Measurements from ENCODE around the gene TXNRD2. TPM values are rescaled to one million over a fixed set of nuclear protein-coding genes. Genes with fewer than 3 reads are reported as not detected.

TXNRD2 gene
- total RNA-seq, 2 experiments from 2014 or later: 24.7 to 28.9 TPM

- H4K20me1 ChIP-seq (ENCODE audit: insufficient read depth, low read length): no peaks in the 10 kb centered on the region
- no peaks in the 10 kb centered on the region for H3K9me3 ChIP-seq (ENCODE audit: low read length)
- DNase-seq (ENCODE audit: low spot score): peak; percentile 90
- H3K79me2 ChIP-seq (ENCODE audit: insufficient read depth, low read depth, low read length): peaks cover 31% of the 10 kb centered on the region
- H3K4me2 ChIP-seq (ENCODE audit: low read length): peak overlapping the region; percentile 73
- intact Hi-C loops (cut with micrococcal nuclease; ENCODE audit: unreplicated experiment): loop anchor here (2.0 kb wide), 1 partner anchor 56 kb away; no protein-coding TSS in a partner anchor
- TF ChIP-seq CTCF (conservative IDR thresholded peaks at IDR 0.05; ENCODE audit: low read length) (no peak), EZH2phosphoT487 (IDR thresholded peaks at IDR 0.05; ENCODE audit: borderline replicate concordance, low read depth, low read length) (no peak)
- peaks cover 69% of the 10 kb centered on the region for H3K4me1 ChIP-seq (ENCODE audit: insufficient read depth, low read length, poor library complexity, severe bottlenecking)
- ChIA-PET CTCF (ENCODE audit: unreplicated experiment) (interaction anchor here (1.1 to 2.1 kb wide), 4 partner anchors 10 to 156 kb away, joined by 3 to 7 read pairs (median 6); no protein-coding TSS in a partner anchor), POLR2A (interaction anchor here (0.8 to 2.2 kb wide), 4 partner anchors 10 to 113 kb away, joined by 3 to 9 read pairs (median 4); partner anchors contain the start of genes GNB1L and RTL10)
- peak overlapping the region; percentile 8; the same call in 1 of the 2 replicates for H2AFZ ChIP-seq (ENCODE audit: low read length)
- H3K9me2 ChIP-seq (ENCODE audit: insufficient read depth, low read length): no peaks in the 10 kb centered on the region
- H3K27ac ChIP-seq (ENCODE audit: low read depth, low read length, poor library complexity, severe bottlenecking): peak overlapping the region; percentile 91
- no peaks in the 10 kb centered on the region for H3K36me3 ChIP-seq (ENCODE audit: insufficient read depth, low read length)
- BruUV-seq (replicated peaks): TSS peak; percentile 63
- H3K4me3 ChIP-seq (ENCODE audit: low read depth, low read length, poor library complexity, severe bottlenecking): peak overlapping the region; percentile 45
These were observed 54.9 kb downstream of the TXNRD2 start for GRCh38 chr22:19886605-19887255.

- TF ChIP-seq EZH2phosphoT487 (IDR thresholded peaks at IDR 0.05; ENCODE audit: borderline replicate concordance, low read depth, low read length) (no peak), CTCF (conservative IDR thresholded peaks at IDR 0.05; ENCODE audit: low read length) (no peak)
- intact Hi-C loops (cut with micrococcal nuclease; ENCODE audit: unreplicated experiment): loop anchor here (2.0 kb wide), 1 partner anchor 57 kb away; no protein-coding TSS in a partner anchor
- Histone ChIP-seq H3K4me1 (ENCODE audit: insufficient read depth, low read length, poor library complexity, severe bottlenecking) (peaks cover 64% of the 10 kb centered on the region), H3K9me3 (ENCODE audit: low read length) (no peaks in the 10 kb centered on the region), H3K4me2 (ENCODE audit: low read length) (peak overlapping the region; percentile 73), H3K4me3 (ENCODE audit: low read depth, low read length, poor library complexity, severe bottlenecking) (peak overlapping the region; percentile 45), H3K36me3 (ENCODE audit: insufficient read depth, low read length) (no peaks in the 10 kb centered on the region), H3K27ac (ENCODE audit: low read depth, low read length, poor library complexity, severe bottlenecking) (peak overlapping the region; percentile 91), H4K20me1 (ENCODE audit: insufficient read depth, low read length) (no peaks in the 10 kb centered on the region), H2AFZ (ENCODE audit: low read length) (peak overlapping the region; percentile 8; the same call in 1 of the 2 replicates), H3K79me2 (ENCODE audit: insufficient read depth, low read depth, low read length) (peaks cover 31% of the 10 kb centered on the region), H3K9me2 (ENCODE audit: insufficient read depth, low read length) (no peaks in the 10 kb centered on the region)
- ChIA-PET CTCF (ENCODE audit: unreplicated experiment) (interaction anchor here (1.1 to 2.1 kb wide), 4 partner anchors 10 to 155 kb away, joined by 3 to 7 read pairs (median 6); no protein-coding TSS in a partner anchor), POLR2A (interaction anchor here (0.9 to 2.2 kb wide), 3 partner anchors 11 to 32 kb away, joined by 4 to 9 read pairs (median 4); partner anchors contain the start of genes GNB1L and RTL10)
- no TSS peak for BruUV-seq (replicated peaks)
- peak; percentile 33 for DNase-seq (ENCODE audit: low spot score)
These were observed 55.6 kb downstream of the TXNRD2 start for GRCh38 chr22:19885841-19886592.

Data from OCI-LY7 (cell line).